Measurements from ENCODE around the gene CTNNA2.

The CTNNA2 gene

DNA sequence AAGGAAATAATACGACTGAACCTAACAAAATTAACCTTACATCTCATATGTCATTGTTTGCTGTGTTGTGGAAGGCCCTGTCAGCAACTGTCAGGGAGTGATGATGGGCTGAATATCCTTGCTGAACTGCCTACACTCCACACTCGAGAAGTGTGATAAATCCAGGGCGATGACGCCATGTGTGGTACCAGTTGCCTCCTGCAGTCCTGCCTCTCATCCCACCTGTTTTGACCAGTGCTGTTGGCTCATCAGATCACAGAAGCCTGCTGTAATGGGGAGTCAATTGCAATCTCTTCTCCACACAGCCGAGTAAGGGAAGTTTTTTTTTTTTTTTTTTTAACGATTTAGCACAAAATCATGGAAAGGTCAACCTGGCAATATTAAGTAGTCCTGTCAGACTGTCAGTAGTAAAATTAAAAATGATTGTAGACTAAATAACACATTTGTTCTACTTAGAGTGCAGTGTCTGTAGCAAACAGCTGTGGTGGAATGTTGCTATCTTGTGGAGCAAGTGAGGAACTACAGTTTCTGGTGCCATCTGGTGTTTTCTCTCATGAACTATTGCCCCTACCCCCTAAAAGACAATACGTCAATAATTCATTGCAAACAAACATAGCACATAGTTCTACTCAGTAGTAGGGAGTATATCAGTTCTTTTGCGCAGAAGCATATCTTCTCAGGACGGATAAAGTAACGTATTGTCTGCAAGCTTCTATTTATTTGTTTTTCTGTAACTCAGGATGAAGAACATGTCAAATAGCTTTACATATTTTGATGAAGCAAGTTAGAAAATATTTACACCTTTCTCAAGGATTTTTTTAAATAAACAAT is 347.6 kb downstream of the CTNNA2 start:
- peak; percentile 19 for DNase-seq

DNA sequence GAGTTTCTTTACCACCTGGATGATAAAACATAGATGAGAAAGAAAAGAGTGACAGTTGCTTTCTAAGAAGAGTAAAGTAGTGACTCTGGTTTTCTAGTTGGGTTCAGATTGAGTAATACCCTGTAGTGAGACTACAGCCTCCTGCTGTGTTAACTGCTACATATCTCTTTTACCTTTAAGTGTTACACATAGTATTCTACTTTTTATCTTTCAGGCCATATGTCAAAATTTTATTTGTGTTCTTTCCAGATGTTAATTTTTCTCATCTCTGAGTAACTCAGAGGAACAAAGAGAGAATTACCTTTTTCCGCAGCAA is 348.2 kb downstream of the CTNNA2 start:
- no peak for DNase-seq

DNA sequence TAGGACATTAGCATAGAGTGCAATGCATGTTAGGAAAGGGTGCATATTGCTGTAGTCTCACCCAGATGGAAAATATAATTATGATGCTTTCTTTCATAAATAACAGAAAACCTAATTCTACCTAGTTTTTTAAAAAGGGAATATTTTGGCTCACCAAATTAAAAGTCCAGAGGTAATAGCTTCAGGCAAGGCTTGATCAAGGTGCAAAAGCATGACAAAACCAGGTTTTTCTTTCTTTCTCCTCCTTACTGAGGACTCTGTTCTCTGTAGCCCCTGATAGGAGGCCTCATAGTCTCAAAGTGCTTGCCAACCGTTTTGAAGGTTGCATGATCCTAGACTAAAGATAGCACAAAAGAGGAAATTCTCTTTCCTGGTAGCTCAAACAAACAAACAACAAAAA is 349.9 kb downstream of the CTNNA2 start:
- no peak for DNase-seq

DNA sequence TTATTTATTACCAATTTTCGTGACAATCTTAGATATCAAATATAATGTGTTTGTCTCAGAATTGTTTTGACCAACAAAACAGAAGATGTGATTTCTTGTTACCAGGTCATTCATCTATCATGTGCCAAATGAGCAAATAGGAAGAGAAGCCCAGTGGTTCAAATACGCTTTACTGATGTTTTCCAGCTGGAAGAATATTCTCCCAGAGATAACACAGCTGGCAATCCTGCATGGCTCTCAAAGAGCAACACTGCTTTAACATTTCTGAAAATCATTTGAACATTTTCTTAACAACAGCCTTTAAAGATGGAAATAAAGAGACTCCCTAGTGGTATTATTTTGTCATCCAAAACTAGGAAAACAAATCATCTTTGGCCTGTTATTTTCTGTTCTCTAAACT is 359.8 kb downstream of the CTNNA2 start:
- no peak for DNase-seq

DNA sequence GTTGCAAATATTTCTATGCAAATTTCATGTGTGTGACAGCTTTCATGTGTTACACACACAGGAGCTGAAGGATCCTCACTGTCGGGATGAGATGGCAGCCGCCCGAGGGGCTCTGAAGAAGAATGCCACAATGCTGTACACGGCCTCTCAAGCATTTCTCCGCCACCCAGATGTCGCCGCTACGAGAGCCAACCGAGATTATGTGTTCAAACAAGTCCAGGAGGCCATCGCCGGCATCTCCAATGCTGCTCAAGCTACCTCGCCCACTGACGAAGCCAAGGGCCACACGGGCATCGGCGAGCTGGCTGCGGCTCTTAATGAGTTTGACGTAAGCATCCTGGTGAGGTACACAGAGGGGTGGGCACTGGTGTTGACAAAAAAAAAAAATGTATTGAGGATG is 361.2 kb downstream of the CTNNA2 start:
- DNase-seq: no peak

DNA sequence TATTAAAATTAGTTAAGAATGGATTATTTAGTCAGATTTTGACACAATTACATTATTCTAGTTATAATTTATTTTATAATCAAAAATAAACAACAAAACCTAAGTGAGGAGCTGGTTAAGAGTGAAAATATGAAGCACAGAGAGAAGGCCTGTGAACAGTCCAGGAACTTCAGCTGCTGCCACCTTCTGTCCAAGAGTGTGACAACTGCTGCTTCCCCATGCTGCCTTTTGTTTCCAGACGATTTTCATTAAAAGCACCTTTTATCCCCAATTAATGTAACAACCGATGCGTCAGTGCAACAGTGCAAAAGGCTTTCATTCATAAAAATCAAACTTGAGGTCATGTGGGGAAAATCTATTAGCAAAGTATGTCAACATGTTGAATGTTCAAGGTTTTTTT is 363.6 kb downstream of the CTNNA2 start:
- peak; percentile 11 for DNase-seq

DNA sequence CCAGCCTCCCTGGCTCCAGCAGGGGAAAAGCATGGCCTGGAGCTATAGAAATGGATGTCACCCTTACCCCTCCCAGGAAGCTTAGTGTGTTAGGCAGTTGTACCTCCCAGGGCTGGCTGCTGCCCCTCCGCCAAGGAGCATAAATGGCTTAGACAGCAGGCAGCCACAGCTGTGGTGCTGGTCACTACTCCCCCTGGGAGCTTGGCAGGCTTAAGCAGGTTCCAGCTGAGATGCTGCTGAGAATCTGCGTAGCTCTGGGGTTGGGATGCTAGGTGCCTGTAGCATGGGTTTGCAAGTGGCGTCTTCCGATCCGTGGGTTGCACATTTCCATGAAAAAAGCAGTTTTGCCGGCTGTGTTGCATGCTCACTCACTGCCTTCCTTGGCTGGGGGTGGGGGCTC is 369.7 kb downstream of the CTNNA2 start:
- no peak for DNase-seq

DNA sequence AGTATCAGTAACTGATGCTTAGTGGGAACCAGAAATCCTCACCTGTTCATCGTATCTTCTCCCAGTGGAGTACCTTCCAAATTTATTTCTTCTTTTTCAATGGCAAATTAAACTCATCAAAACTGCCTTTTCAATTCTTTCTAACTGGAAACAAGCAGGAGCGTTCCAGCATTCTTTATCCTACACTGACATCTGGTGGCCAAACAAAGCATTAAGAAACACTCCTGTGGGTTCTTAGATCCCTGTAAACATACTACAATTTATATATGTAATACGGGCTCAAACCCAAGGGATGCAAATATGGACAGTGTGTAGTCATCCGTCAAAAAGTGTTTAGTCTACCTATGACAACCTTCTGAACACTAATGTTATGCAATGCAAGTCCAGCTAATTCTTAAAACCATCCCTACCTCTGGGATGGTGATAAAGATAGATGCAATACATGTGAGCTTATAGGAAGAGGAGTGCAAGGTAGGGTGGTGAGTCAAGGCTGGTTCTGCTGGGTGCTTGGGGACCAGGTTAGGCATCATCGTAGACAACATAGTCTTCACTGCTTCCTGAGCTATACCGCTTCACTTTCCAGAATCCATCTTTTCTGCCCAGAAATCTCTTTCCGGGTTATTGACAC is 375.0 kb downstream of the CTNNA2 start:
- peak; percentile 57 for DNase-seq

GRCh38 chr2:79892123-79892522 is 379.3 kb downstream of the CTNNA2 start:
- DNase-seq: no peak

- DNase-seq: no peak
These were observed 386.3 kb downstream of the CTNNA2 start for GRCh38 chr2:79899196-79899595.

- DNase-seq: no peak
These were observed 388.3 kb downstream of the CTNNA2 start for GRCh38 chr2:79901161-79901560.

DNA sequence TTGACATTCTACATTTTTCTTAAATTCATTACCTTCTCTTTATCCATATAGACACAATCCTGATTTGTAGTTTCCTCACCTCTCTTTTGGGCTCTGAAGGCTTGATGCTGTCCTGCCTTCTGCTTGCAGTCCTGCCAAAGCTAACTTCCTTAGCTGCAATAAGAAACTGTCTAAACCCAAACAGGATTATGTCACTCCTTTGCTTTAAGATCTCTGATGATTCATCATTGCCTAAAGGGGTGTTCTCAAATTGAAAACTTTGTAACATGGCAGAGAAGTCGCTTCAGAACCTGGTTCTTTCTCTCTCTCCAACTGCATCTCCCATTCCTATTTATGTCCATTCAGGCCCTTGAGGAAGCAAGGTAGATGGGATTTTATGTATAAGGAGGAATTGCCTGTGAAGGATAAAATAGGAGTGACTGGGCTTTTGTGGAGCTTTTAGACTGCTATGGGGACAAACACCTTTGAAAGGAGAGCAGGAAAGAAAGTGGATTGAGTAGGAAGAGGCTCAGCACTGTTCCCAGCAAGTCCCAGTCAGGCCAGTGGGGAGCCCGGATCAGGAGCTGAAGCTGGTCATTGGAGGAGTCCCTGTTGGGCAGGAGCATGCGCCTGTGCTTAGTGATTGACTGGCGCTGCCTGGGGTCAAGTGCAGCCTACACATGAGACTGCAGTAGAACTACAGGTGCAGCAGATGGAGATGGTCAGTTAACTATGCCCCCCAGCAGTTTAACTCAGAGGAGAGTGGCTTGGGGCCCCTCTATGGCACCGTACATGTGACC is 390.6 kb downstream of the CTNNA2 start:
- peak; percentile 7 for DNase-seq

DNA sequence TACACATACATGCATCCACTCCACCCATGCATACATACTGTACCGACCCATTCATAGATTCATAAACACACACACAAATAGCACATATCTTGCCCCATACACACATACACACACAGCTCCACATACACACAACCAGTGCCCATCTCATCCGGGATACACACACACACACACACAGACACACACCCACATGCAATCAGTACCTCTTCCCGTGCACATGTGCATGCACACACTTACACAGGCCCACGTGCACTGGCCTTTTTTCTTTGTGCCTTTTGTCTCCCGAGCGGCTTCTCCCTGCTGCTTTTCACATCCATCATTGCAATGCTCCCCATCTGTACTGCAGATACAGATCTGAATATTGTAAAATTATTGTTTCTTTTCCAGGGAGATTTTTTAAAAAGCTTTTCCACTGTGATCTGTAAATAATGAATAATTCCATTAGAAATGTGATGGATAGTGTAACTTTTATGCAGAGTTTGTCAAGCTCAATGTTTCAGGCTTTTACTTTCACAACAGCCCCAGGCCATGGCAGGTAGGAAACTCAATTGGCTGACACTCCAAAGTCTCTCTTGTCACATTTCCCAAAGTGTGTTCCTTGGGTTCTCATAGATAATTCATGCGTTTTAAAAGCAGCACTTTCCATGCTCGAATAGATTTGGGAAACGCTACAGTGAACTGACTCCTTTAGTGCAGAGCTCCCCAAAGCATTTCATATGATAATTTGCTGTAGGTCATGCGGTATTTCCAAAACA is 393.5 kb downstream of the CTNNA2 start:
- no peak for DNase-seq

GRCh38 chr2:79909521-79909920 is 396.7 kb downstream of the CTNNA2 start:
- no peak for DNase-seq

- DNase-seq: peak; percentile 5
These were observed 397.8 kb downstream of the CTNNA2 start for GRCh38 chr2:79910643-79911042.

- no peak for DNase-seq
These were observed 402.6 kb downstream of the CTNNA2 start for GRCh38 chr2:79915455-79915854.

- DNase-seq: no peak
These were observed 403.4 kb downstream of the CTNNA2 start for GRCh38 chr2:79916285-79916684.

DNA sequence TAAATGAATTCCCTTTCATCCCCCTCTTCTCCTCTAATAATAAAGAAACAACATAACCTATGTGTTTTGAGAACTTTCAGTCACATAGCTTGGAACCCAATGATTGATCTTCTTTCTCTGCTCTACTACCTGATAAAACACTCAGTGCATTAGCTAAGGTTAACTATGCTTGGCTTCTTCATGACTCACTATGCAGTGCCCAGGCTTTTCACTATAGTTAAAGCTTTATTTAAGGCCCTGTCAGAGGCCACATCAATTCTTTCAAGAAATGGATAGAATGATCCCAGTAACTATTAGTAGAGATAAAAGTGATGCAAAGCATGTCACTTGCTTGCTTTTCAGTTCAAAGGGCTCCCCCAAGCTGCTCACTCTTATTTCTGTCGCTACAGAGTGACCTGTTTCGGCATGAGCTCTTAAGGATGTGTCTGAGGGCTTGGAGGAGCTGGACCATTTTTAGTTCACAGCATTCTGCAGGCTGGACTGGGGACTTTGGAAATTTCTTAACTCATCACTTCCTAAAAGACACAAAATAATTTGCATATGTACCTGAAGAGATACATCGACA is 407.7 kb downstream of the CTNNA2 start:
- DNase-seq: no peak

DNA sequence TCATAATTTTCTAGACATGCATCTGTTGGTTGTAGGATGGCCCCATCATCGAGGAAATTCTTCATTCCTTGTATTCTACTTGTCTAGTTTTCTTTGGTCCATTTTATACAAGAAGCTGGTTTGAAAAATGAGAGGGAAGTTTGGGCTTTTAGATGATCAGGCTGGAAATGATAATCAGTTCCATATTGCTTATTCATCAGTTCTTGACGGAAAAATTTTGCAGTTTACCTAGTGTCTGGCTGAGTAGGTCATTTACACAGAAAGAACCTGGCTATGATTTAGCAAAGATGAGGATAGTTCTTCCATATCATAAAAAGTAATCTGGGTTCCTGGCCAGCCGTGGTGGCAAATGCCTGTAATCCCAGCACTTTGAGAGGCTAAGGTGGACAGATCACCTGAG is 416.8 kb downstream of the CTNNA2 start:
- no peak for DNase-seq

GRCh38 chr2:79935046-79935732 is 422.3 kb downstream of the CTNNA2 start:
- DNase-seq: no peak

GRCh38 chr2:79935771-79936657 is 423.2 kb downstream of the CTNNA2 start:
- DNase-seq: peak; percentile 61

All from EL (cell line).